Activated naive CD4-positive, alpha-beta T cell treated with Interleukin-2 at 50 U/mL for 16 hours (primary cell): ENCODE measurements around the gene ARHGEF4.

ENCODE experiments used
- DNase-seq: peaks from one replicate; pipeline ENCODE4 v3.0.0-alpha.2; 2020

The ARHGEF4 gene

GRCh38 chr2:130836501-130837174 lies at the start of gene ARHGEF4:
Gene ARHGEF4, plus strand, starts transcription at chr2:130836914. Its CDS starts 40 bp downstream, at chr2:130836954.
- peak; percentile 16 for DNase-seq

DNA sequence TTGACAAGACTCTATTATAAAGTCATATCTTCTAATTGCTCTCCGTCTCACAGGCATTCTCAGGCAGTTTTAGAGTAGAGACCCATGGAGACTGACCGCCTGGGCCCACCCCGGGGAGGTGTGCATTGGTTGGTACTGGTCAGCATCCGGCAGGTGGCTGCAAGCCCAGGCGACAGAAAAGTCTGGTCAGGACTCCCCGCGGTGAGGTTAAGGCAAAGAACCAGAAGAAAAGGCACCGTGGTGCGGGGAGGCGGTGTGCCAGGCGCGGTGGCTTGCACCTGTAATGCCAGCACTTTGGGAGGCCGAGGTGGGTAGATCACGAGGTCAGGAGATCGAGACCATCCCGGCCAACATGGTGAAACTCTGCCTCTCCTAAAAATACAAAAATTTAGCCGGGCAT lies 48.9 kb upstream of the ARHGEF4 start:
- no peak for DNase-seq

DNA sequence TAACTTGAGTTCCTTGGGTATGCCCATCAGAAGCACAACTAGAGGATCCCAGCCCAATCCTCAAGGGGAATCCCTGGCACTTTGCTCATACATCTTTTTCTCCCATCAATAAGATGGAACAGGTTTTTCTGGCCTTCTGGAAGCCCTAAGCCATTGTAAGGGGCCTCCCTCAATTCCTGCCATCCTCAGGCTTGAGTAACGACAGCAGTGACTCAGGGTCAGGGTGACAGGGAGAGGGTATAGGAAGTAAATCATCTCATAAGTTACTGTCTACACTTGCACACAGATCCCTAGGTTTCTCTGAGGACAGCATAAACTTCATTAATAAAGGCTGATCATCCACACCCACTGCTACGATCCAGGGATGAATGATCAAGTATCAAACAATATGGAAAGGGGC lies 46.4 kb upstream of the ARHGEF4 start:
- DNase-seq, result no peak

- no peak for DNase-seq
Observed at GRCh38 chr2:130790804-130791616, 45.7 kb upstream of the ARHGEF4 start.

DNA sequence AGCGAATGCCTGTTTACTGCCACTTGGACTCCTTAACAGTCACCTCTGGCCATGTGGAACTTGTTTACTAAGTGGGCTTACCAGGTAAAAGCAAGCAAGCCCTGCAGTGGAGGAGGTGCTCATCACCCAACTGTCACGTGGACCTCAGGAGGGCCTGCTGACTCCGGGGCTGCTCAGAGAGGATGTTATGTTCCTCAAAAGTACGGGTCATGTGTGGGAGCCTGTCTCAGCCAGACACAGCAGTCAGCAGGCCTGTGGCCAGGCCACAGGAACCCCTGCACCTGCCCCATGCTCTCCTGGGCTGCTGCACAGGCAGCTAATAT lies 45.1 kb upstream of the ARHGEF4 start:
- no peak for DNase-seq

DNA sequence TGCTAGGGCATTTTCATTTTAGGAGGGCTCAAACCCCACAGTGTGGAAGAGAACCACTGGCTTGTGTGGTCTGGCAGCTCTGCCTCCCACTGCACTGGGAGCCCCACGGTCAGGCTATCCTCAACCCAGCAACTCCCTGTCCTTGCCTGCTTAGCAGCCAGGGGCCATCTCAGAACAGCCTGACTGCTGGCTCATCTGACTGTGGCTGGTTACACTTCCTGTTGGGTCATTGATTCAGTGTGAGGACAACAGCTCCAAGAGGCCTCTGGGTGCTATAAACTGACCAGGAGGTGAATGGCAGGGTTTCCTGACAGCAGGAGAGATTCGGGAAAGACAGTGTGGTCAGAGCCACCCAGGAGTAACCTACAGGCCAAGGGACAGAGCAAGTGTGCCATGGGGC lies 41.3 kb upstream of the ARHGEF4 start:
- no peak for DNase-seq

- DNase-seq, result no peak
Observed at GRCh38 chr2:130796290-130796689, 40.4 kb upstream of the ARHGEF4 start.

DNA sequence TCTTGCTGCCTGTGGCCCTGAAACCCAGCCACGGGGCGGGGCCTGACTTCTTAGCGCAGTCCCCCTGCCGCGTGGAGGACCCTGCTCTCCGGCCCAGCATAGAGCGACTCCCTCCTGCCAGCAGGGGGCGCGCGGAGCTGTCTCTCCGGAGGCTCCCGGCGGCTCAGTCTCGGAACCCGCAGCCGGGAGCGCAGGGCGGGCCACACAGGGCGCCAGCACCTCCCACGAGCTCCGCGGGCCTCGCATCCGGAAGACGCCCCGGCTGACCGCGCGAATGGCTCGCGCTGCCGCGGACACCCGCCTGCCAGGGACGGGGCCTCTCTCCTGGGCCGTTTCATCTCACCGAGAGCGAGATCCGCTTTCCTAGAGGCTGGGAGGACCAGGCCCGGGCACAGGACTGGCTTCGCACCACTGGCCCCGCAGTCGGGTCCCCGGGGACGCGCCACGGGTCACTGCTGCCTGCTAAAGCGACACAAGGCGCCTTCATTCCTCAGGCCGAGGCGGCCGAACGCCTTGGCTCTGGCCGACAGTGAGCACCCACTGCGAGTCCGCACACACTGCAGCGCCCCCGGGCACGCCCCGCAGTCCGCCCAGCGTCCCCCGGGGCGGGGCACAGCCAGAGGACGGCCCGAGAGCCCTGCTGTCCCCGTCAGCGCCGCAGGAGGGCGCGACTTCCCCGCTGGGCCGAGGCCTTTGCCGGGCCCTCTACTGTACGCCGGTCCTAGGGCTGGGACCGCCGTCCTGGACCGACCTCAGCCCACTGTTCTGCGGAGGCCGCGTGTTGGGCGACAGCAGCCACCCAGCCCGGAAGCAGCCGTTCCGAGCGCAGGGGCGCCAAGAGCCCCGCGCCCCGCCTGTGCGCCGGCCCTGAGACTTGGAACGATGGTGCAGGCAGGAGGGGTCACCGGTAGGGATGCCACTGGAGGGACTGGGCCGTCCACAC lies 39.0 kb upstream of the ARHGEF4 start:
- DNase-seq, result peak; percentile 93

- DNase-seq, result no peak
Observed at GRCh38 chr2:130798472-130799218, 38.1 kb upstream of the ARHGEF4 start.

DNA sequence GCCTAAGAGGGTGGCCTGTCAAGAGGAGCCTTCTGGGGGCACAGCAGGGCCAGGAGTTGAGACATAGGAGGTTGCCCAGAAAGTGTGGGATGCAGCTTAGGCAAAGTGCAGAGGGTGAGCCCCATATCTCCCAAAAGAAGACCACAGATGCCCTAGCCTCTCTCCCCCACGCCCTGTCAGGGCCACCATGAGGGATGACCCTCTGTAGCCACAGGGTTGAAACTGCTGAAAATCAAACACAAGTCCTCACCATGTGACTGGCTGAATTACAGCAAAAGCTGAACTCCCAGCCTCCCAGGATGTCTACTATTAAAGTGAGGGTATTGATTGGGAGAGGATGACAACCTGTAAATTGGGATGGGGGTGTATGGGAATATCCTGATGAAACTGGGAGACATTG lies 37.4 kb upstream of the ARHGEF4 start:
- DNase-seq, result no peak

DNA sequence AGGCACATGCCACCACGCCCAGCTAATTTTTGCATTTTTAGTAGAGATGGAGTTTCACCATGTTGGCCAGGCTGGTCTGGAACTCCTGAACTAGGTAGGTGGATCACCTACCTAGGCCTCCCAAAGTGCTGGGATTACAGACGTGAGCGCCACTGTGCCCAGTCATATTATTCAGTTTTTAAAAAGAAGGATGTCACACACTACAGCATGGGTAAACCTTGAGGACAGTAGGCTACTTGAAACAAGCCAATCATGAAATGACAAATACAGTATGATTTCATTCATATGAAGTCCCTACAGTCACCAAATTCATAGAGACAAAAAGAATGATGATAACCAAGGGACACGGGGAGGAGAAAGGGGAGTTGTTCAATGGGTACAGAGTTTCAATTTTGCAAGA lies 31.1 kb upstream of the ARHGEF4 start:
- no peak for DNase-seq

DNA sequence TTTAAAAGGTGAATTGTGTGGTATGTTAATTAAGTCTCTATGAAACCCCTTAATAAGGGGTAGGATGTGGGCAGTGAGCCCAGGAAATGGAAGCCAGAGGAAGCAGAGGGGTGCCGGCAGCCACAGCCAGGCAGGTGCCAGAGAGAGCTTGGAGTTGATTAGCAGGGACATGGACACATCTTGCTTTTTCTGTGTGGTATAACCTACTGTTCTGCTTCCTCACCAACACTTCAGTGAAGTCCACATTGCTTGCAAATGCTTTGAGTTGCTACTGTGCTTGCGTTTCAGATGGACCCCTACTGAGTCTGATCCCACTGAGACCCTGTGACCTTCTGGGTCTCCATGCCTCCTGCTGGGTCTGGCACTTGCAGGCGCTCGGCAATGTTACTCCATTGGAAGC lies 30.3 kb upstream of the ARHGEF4 start:
- no peak for DNase-seq

DNA sequence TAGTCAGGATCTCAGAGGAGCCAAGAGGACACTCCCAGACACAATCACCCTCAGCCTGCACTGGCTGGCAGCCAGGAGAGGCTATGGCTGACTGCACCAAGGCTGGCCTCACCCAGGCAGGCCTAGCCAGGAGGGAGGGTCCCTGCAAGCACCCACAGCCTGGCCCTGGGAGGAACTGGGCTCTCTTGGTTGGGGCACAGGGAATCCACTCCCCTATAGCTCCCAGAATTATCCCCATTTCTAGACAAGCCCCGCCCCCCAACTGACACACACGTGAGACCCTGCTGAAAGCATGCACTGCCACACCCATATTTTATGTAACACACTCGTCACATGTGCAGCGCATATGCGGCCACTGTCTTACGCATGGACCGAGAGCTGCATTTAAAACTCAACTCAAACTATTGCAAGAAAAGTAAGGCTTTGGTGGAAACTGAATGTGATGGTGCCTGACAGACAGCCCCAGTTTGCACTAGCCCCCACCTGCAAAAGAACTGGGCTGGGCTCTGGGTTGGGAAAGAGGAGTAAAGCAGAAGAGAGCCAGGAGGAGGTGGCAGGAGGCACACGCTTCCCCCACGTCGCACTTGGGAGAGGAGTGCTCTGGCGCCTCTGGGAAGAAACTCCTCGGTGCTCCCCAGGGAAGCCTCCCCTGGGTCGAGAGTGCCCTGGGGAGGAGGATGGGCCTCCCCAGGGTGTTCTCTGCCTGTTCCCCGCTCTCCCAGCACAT lies 28.9 kb upstream of the ARHGEF4 start:
- DNase-seq, result no peak

DNA sequence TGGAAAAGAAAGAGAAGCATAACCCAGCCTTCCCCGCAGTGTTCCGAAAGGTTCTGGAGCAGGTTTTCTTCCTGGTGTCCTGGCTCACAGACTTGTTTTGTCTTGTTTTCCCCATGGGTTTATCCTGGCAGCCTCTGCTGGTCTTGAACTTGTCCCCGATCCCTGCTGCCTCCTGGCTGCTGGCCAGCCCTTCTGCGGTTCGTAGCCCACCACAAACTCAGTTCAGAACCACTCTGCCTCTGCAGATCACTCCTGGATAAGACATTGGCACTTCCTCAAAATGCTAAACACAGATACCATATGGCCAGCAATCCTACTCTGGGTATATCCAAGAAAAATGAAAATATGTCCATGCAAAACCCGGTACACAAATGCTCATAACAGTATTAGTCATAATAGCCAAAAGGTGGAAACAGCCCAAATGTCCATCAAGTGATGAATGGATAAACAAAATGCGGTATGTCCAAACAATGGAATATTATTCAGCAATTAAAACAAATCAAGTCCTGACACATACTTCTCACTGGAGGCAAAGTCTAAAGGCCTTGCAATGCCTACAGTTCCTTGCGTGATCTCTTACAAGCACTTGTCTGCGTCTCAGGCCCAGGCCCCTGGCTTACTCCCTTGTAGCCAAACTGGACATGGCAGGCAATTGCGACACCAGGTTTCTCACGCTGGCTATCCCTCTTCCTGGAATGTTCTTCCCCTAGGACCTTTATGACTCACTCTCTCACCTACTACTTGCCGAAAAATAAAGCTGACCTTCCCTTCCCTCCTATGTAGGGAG lies 28.0 kb upstream of the ARHGEF4 start:
- DNase-seq, result no peak

DNA sequence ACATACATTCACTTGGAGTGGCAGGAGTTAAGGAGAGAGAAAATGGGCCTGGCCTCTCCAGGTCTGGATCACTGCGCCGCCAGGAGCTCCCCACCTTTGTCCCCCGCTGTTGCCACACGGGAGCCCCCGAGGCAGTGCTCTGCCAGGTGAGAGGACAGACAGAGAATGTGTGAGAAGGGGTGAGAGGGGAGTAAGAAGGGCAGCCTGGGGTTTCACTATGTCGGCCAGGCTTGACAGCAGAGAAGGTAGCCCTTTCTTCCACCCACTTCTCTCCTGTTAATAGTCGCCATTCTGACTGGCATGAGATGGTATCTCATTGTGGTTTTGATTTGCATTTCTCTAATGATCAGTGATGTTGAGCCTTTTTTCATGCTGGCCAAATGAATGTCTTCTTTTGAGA lies 26.2 kb upstream of the ARHGEF4 start:
- no peak for DNase-seq

- DNase-seq, result no peak
Observed at GRCh38 chr2:130813722-130814121, 23.0 kb upstream of the ARHGEF4 start.

GRCh38 chr2:130814931-130815680 lies 21.6 kb upstream of the ARHGEF4 start:
- no peak for DNase-seq

- DNase-seq, result no peak
Observed at GRCh38 chr2:130818809-130819208, 17.9 kb upstream of the ARHGEF4 start.

GRCh38 chr2:130819226-130819607 lies 17.5 kb upstream of the ARHGEF4 start:
- no peak for DNase-seq

GRCh38 chr2:130819608-130820278 lies 17.0 kb upstream of the ARHGEF4 start:
- DNase-seq, result no peak
